A673 (cell line): Measurements from ENCODE around the gene ROR1. TPM values are rescaled to one million over a fixed set of nuclear protein-coding genes. Genes with fewer than 3 reads are reported as not detected.

Source experiments
- BruUV-seq: library from RNA; stranded (reverse); fragments of 400-500 nt; replicated peaks from 2 replicates; lab custom pipeline; 2021; lab: Mats Ljungman, UMichigan
- CTCF ChIA-PET: fragments of 300-600 bp; sonication (Branson Sonifier 250); formaldehyde crosslinking; loops from one replicate; lab custom pipeline; 2022; ENCODE audit warnings: antibody characterized with exemption; lab: Charles Lee
- POLR2A ChIA-PET: fragments of 300-600 bp; sonication (Branson Sonifier 250); formaldehyde crosslinking; loops from one replicate; lab custom pipeline; 2022; ENCODE audit warnings: antibody characterized with exemption; ENCODE audit not compliant: low non-redundant PET; lab: Charles Lee
- DNase-seq: peaks from one replicate; pipeline ENCODE4 v3.0.0-alpha.2; 2015; ENCODE audit warnings: low spot score
- H3K27ac ChIP-seq: fragments of 200-600 bp; sonication (generic); 2 replicates; pipeline ENCODE4 v1.5.1; 2016; ENCODE audit warnings: mixed run types, low read depth, mild to moderate bottlenecking, mixed read lengths, antibody characterized with exemption, low read length; ENCODE audit not compliant: poor library complexity, severe bottlenecking
- H3K27me3 ChIP-seq: fragments of 200-600 bp; sonication (generic); replicated peaks from 2 replicates; pipeline ENCODE4 v1.6.1; 2017; ENCODE audit warnings: mixed run types, low read depth, mild to moderate bottlenecking, mixed read lengths, antibody characterized with exemption, low read length; ENCODE audit not compliant: insufficient read depth, poor library complexity
- H3K36me3 ChIP-seq: fragments of 200-600 bp; sonication (generic); 2 replicates; pipeline ENCODE4 v1.6.1; 2016; ENCODE audit warnings: mixed run types, mild to moderate bottlenecking, mixed read lengths, antibody characterized with exemption, low read length; ENCODE audit not compliant: insufficient read depth, poor library complexity, severe bottlenecking
- H3K4me1 ChIP-seq: fragments of 200-600 bp; sonication (generic); 2 replicates; pipeline ENCODE4 v1.6.1; 2017; ENCODE audit warnings: mixed run types, mild to moderate bottlenecking, mixed read lengths, antibody characterized with exemption, low read length; ENCODE audit not compliant: insufficient read depth, poor library complexity, severe bottlenecking
- H3K4me3 ChIP-seq: fragments of 200-600 bp; sonication (generic); 2 replicates; pipeline ENCODE4 v1.5.1; 2016; ENCODE audit warnings: low read depth, mixed run types, mild to moderate bottlenecking, mixed read lengths, low read length; ENCODE audit not compliant: poor library complexity, severe bottlenecking
- H3K9me3 ChIP-seq: fragments of 200-600 bp; sonication (generic); 2 replicates; pipeline ENCODE4 v1.6.1; 2016; ENCODE audit warnings: mixed run types, low read depth, mild to moderate bottlenecking, mixed read lengths, antibody characterized with exemption, low read length; ENCODE audit not compliant: poor library complexity, severe bottlenecking
- CTCF ChIP-seq: fragments of 300-800, 200-600 bp; sonication (generic); conservative IDR thresholded peaks from 2 replicates; pipeline ENCODE4 v1.5.1; 2017; ENCODE audit warnings: low read depth, mild to moderate bottlenecking, antibody characterized with exemption, low read length, moderate library complexity, mixed read lengths
- EZH2 ChIP-seq: fragments of 200-600 bp; sonication (generic); IDR thresholded peaks from 2 replicates; pipeline ENCODE4 v1.6.1; 2017; ENCODE audit warnings: borderline replicate concordance, low read depth, mild to moderate bottlenecking, mixed read lengths, antibody characterized with exemption, low read length; ENCODE audit not compliant: poor library complexity, severe bottlenecking
- intact Hi-C: fragments of 100-400 bp; cut with micrococcal nuclease; formaldehyde crosslinking; loops from one replicate; pipeline ENCODE4 v1.10.0; 2022; ENCODE audit not compliant: unreplicated experiment
- total RNA-seq: library from RNA; stranded (reverse); gene quantifications from 2 replicates; pipeline ENCODE4 v1.2.3, GENCODE V29; 2021

Gene ROR1
- total RNA-seq, 1 experiment from 2014 or later, result 7.4 TPM

DNA sequence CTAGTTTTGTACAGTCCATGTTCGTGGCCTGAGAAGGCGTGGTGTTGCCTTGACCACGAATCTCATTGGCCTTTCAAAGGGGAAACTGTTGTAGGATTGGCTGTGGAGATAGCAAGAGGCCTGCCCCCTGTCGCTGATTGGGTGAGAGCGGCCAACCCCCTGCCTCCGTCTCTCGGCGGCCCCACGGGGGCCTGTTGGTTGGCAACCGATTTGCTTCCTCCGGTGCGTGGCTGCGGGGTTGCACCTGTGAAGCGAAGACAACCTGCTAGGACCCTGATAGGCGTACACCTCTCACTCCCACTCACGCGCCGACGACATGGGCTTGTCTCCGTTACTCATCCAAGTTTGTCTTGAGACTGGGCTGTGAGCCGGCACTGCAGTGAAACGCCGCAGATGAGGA lies 429.6 kb downstream of the ROR1 start, which contains the start of gene UBE2U:
Gene UBE2U, plus strand, starts transcription at position 204 of the 400 bp plus-strand sequence. CDS start 428 bp downstream, outside the sequence.
- POLR2A ChIA-PET, result no interaction called here

GRCh38 chr1:64209221-64209620 lies 435.4 kb downstream of the ROR1 start:
- ChIA-PET POLR2A (no interaction called here), CTCF (no interaction called here)
- Histone ChIP-seq H3K9me3 (no peaks in the 10 kb centered on the region), H3K4me3 (no peak overlapping the region), H3K36me3 (no peaks in the 10 kb centered on the region), H3K27me3 (no peaks in the 10 kb centered on the region), H3K27ac (no peak overlapping the region), H3K4me1 (no peaks in the 10 kb centered on the region)
- no peak for TF ChIP-seq EZH2
- TF ChIP-seq CTCF, result 0 out of 2 replicates have a peak, but pooled peaks have one; percentile 10
- intact Hi-C loops, result no loop called here
- BruUV-seq, result no TSS peak
- no peak for DNase-seq

More for the DNA sequence above, 429.6 kb downstream of the ROR1 start, which contains the start of gene UBE2U:
- H3K9me3 ChIP-seq, result no peaks in the 10 kb centered on the region
- H3K4me3 ChIP-seq, result no peak within 1 kb of the TSS
- TF ChIP-seq EZH2 (no peak), CTCF (no peak)
- intact Hi-C loops, result no loop called here
- no peak for DNase-seq
- H3K36me3 ChIP-seq, result no peaks in the 10 kb centered on the region
- CTCF ChIA-PET, result no interaction called here
- no peaks in the 10 kb centered on the region for H3K27me3 ChIP-seq
- no TSS peak for BruUV-seq
- no peak within 1 kb of the TSS for H3K27ac ChIP-seq
- H3K4me1 ChIP-seq, result no peaks in the 10 kb centered on the region

GRCh38 chr1:64212031-64212430 lies 438.2 kb downstream of the ROR1 start:
- no TSS peak for BruUV-seq
- TF ChIP-seq CTCF (no peak), EZH2 (no peak)
- intact Hi-C loops, result no loop called here
- no peaks in the 10 kb centered on the region for H3K27me3 ChIP-seq
- H3K27ac ChIP-seq, result no peak overlapping the region
- H3K4me1 ChIP-seq, result no peaks in the 10 kb centered on the region
- H3K36me3 ChIP-seq, result no peaks in the 10 kb centered on the region
- no peaks in the 10 kb centered on the region for H3K9me3 ChIP-seq
- CTCF ChIA-PET, result no interaction called here
- POLR2A ChIA-PET, result no interaction called here
- no peak overlapping the region for H3K4me3 ChIP-seq
- no peak for DNase-seq
